Fibroblast of lung (primary cell): ENCODE results near the gene LSR. TPM values are rescaled to one million over a fixed set of nuclear protein-coding genes. Genes with fewer than 3 reads are reported as not detected.

Source experiments
- DNase-seq, 2 donors: peaks; one replicate each; pipeline versions ENCODE4 v3.0.0 to v3.0.0-alpha.2; 2010; ENCODE audit warnings: low read depth in 2 of 2
- H2AFZ ChIP-seq: 2 replicates; pipeline ENCODE4 v1.5.1; 2012; ENCODE audit warnings: low read length, control low read depth, inconsistent platforms
- H3K27ac ChIP-seq: 2 replicates; pipeline ENCODE4 v1.5.1; 2011; ENCODE audit warnings: low read length, control low read depth; ENCODE audit not compliant: insufficient read depth
- H3K27me3 ChIP-seq: 2 replicates; pipeline ENCODE4 v1.5.1; 2011; ENCODE audit warnings: mild to moderate bottlenecking, low read length; ENCODE audit not compliant: control insufficient read depth, insufficient read depth
- H3K36me3 ChIP-seq: 2 replicates; pipeline ENCODE4 v1.5.1; 2011; ENCODE audit warnings: low read length; ENCODE audit not compliant: control insufficient read depth, insufficient read depth
- H3K4me1 ChIP-seq: 2 replicates; pipeline ENCODE4 v1.5.1; 2011; ENCODE audit warnings: low read length; ENCODE audit not compliant: control insufficient read depth, insufficient read depth; ENCODE audit errors: extremely low read depth
- H3K4me2 ChIP-seq: 2 replicates; pipeline ENCODE4 v1.5.1; 2011; ENCODE audit warnings: low read length, control low read depth; ENCODE audit not compliant: insufficient read depth; ENCODE audit errors: extremely low read depth
- H3K4me3 ChIP-seq, 4 experiments: fragments of 200-600 bp in 1 of 4; sonication (generic) in 1 of 4; replicated peaks in 1 of 4; 2 replicates each; pipeline ENCODE4 v1.5.1; 2011 to 2016; ENCODE audit warnings: low read length in 4 of 4, low read depth in 3 of 4, mild to moderate bottlenecking in 3 of 4, control low read depth in 2 of 4, inconsistent platforms in 1 of 4, mixed read lengths in 1 of 4; ENCODE audit not compliant: insufficient read depth in 1 of 4; ENCODE audit errors: control extremely low read depth in 1 of 4
- H3K79me2 ChIP-seq: 2 replicates; pipeline ENCODE4 v1.5.1; 2012; ENCODE audit warnings: mild to moderate bottlenecking, low read length, inconsistent platforms; ENCODE audit not compliant: control insufficient read depth, insufficient read depth
- H3K9ac ChIP-seq: 2 replicates; pipeline ENCODE4 v1.5.1; 2011; ENCODE audit warnings: mild to moderate bottlenecking, low read length, control low read depth; ENCODE audit not compliant: insufficient read depth
- H3K9me3 ChIP-seq: 2 replicates; pipeline ENCODE4 v1.5.1; 2012; ENCODE audit warnings: low read depth, low read length; ENCODE audit not compliant: control insufficient read depth, insufficient read depth
- H4K20me1 ChIP-seq: 2 replicates; pipeline ENCODE4 v1.5.1; 2011; ENCODE audit warnings: low read length; ENCODE audit not compliant: control insufficient read depth, insufficient read depth; ENCODE audit errors: extremely low read depth
- EZH2 ChIP-seq: IDR thresholded peaks from 2 replicates; pipeline ENCODE4 v1.5.1; 2012; ENCODE audit warnings: low read length, control low read depth, mild to moderate bottlenecking; ENCODE audit errors: missing control alignments
- polyA plus RNA-seq, 2 donors: library from polyadenylated mRNA; depleted of rRNA in 1 of 2; stranded (reverse) in 1 of 2; unstranded in 1 of 2; fragments of >200 nt; gene quantifications; 2 replicates each; pipeline ENCODE4 v1.2.1, GENCODE V29; 2011 to 2012; ENCODE audit warnings: missing spikeins in 1 of 2
- total RNA-seq: library from RNA; depleted of rRNA; stranded (reverse); fragments of >200 nt; gene quantifications from 2 replicates; pipeline ENCODE4 v1.2.1, GENCODE V29; 2014
- TF ChIP-seq, protein P1 (sequence below), 2 donors: IDR thresholded peaks in 1 of 2; conservative IDR thresholded peaks in 1 of 2; 1 replicate in 1 of 2; 2 replicates in 1 of 2; pipeline ENCODE4 v1.5.1; 2011 to 2012; ENCODE audit warnings: low read length in 2 of 2, control low read depth in 1 of 2, inconsistent platforms in 1 of 2, low read depth in 1 of 2, mild to moderate bottlenecking in 1 of 2

LSR gene
- total and polyA plus RNA-seq, 2 donors (not counting 1 experiment from before 2014, with no cell fraction given), result 0.31 to 0.33 TPM

DNA sequence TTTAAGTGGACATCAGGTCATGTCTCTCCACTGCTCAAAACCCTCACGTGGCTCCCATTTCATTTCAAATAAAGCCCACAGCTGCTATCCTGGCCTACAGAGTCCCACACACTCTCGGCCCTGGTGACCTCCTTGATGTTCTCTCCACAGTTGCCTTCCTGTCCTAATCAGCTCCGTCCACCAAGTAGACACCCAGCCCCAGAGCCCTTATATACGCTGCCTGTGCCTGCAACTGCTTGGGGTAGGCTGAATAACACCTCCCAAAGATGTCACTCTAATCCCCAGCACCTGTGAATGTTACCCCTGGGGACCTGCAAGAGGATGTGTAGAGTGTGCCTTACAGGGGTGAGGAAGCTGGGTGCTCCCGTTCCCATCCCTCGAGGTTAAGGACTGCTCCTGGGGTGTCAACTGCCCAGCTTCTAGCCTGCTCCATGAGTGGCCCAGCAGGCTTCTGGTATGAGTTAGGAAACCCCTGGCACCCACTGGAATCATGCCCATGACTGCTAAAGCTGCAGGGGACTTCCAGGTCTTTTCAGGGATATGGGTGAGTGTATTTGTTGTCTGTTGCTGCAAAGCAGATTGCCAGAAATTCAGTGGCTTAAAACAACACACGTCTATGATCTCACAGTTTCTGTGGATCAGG, 26.3 kb upstream of the LSR start:
- no peak overlapping the region for H3K4me3 ChIP-seq
- no peaks in the 10 kb centered on the region for H3K4me1 ChIP-seq
- no peaks in the 10 kb centered on the region for H4K20me1 ChIP-seq
- no peak for DNase-seq
- H3K27ac ChIP-seq, result no peak overlapping the region
- no peak overlapping the region for H3K4me2 ChIP-seq
- no peaks in the 10 kb centered on the region for H3K36me3 ChIP-seq
- H3K27me3 ChIP-seq, result peaks cover 5% of the 10 kb centered on the region
- no peak overlapping the region for H3K9ac ChIP-seq
- H2AFZ ChIP-seq, result no peak overlapping the region
- H3K79me2 ChIP-seq, result no peaks in the 10 kb centered on the region
- no peaks in the 10 kb centered on the region for H3K9me3 ChIP-seq
- no peak for TF ChIP-seq EZH2

DNA sequence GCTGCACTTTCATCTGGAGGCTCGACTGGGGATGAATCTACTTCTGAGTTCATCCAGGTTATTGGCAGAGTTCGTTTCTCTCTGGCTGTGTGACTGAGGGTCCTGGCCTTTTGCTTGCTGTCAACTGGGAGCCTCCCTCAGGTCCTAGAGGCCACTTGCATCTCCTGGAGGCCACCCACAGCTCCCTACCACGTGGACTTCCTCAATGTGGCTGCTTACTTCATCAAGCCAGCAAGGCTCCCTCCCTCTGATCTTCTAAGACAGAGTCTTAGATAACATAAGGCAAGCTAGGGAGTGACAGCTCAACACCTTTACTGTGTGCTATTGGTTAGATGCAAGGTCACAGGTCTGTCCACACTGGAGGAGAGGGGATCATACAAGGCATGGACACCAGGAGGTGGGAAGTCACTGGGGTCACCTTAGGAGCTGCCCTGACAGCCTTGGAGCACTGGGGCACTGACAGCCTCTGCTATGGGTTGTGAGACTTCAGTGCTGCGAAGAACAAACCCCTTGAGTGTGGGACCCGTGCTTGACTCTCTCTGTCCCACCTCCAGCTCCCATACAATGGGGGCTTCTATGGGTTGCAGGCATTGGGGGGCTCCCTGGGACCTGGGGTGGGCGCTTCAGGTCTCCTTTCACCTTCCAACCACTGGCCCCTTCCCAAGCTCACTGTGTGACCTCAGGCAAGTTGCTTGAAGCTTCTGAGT, 25.6 kb upstream of the LSR start:
- Histone ChIP-seq H3K9me3 (no peaks in the 10 kb centered on the region), H3K4me2 (no peak overlapping the region), H3K4me1 (no peaks in the 10 kb centered on the region), H3K9ac (no peak overlapping the region), H3K4me3 (no peak overlapping the region), H3K27me3 (peaks cover 5% of the 10 kb centered on the region), H4K20me1 (no peaks in the 10 kb centered on the region), H3K27ac (no peak overlapping the region), H2AFZ (no peak overlapping the region), H3K36me3 (no peaks in the 10 kb centered on the region), H3K79me2 (no peaks in the 10 kb centered on the region)
- DNase-seq, result no peak
- TF ChIP-seq, protein P1, sequence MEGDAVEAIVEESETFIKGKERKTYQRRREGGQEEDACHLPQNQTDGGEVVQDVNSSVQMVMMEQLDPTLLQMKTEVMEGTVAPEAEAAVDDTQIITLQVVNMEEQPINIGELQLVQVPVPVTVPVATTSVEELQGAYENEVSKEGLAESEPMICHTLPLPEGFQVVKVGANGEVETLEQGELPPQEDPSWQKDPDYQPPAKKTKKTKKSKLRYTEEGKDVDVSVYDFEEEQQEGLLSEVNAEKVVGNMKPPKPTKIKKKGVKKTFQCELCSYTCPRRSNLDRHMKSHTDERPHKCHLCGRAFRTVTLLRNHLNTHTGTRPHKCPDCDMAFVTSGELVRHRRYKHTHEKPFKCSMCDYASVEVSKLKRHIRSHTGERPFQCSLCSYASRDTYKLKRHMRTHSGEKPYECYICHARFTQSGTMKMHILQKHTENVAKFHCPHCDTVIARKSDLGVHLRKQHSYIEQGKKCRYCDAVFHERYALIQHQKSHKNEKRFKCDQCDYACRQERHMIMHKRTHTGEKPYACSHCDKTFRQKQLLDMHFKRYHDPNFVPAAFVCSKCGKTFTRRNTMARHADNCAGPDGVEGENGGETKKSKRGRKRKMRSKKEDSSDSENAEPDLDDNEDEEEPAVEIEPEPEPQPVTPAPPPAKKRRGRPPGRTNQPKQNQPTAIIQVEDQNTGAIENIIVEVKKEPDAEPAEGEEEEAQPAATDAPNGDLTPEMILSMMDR (conservative IDR thresholded peaks at IDR 0.05 in 1 of 2, IDR thresholded peaks at IDR 0.05 in 1 of 2; ENCODE audit: low read depth in 1 of 2, low read length in 2 of 2), result no peak
- TF ChIP-seq EZH2, result no peak

DNA sequence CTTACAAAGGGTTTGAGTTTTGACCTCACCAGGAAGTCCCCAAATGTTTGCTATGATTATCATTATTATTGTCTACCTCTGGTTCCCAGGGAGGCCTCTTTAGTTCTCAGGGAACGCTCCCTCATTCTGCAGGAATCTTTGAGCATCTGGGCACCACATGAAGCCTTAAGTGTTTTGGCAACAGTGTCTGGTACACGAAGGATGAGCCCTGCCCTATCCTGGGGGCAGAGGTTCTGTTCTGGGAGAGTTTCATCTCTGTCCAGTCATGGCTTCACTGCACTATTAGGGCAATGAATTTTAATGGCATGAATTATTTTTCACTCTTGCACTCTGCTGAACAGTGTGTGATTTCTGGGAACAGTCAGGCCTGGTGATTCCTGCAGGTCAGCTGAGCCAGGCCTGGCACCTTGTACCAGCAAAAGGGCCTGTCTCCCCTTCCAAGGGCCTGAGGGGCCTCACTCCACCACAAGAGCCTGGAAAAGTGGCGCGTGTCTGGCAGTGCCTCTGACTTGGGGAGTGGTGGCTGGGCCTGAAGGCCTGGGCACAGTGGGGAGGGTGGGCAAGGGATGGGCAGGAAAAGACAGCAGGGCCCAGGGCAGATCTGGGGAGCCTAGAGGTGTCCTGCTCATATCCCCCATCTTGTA, 24.8 kb upstream of the LSR start:
- no peak for TF ChIP-seq EZH2
- TF ChIP-seq, protein P1 (conservative IDR thresholded peaks at IDR 0.05 in 1 of 2, IDR thresholded peaks at IDR 0.05 in 1 of 2; ENCODE audit: low read depth in 1 of 2, low read length in 2 of 2), result no peak
- H3K36me3 ChIP-seq, result no peaks in the 10 kb centered on the region
- no peak overlapping the region for H3K4me3 ChIP-seq
- no peak overlapping the region for H2AFZ ChIP-seq
- no peaks in the 10 kb centered on the region for H4K20me1 ChIP-seq
- no peak for DNase-seq
- H3K4me2 ChIP-seq, result no peak overlapping the region
- no peak overlapping the region for H3K9ac ChIP-seq
- H3K4me1 ChIP-seq, result no peaks in the 10 kb centered on the region
- no peaks in the 10 kb centered on the region for H3K9me3 ChIP-seq
- no peaks in the 10 kb centered on the region for H3K79me2 ChIP-seq
- peaks cover 5% of the 10 kb centered on the region for H3K27me3 ChIP-seq
- H3K27ac ChIP-seq, result no peak overlapping the region
